Lower leg skin (tissue), 4 donors: ENCODE measurements around the gene PEX14. TPM values are rescaled to one million over a fixed set of nuclear protein-coding genes. Genes with fewer than 3 reads are reported as not detected.

Experiments used
- DNase-seq, 2 donors: peaks; one replicate each; pipeline ENCODE4 v3.0.0-alpha.2; 2019; ENCODE audit warnings: low spot score in 2 of 2
- H3K4me3 ChIP-seq: fragments of 200-600 bp; sonication (generic); 2 replicates; pipeline ENCODE4 v1.5.1; 2017; ENCODE audit warnings: mild to moderate bottlenecking, low read depth; ENCODE audit not compliant: poor library complexity, severe bottlenecking
- POLR2A ChIP-seq, 2 donors: fragments of 450-650 bp; IDR thresholded peaks; one replicate each; pipeline ENCODE4 v1.6.1; 2016 to 2017; ENCODE audit warnings: antibody characterized with exemption in 2 of 2, mild to moderate bottlenecking in 1 of 2, moderate library complexity in 1 of 2
- WGBS, 2 donors: methylation state at CpG; one replicate each; pipeline ENCODE4 v1.1.5; 2018; 5-methylcytosine and 5-hydroxymethylcytosine counted together
- intact Hi-C: fragments of 100-400 bp; cut with DNase I; formaldehyde crosslinking; loops from one replicate; pipeline ENCODE4 v1.15.0; 2023; ENCODE audit warnings: low total_unique reads
- total RNA-seq, 4 donors: library from RNA; depleted of rRNA; stranded (reverse); fragments of >200 nt; gene quantifications; one replicate each; pipeline ENCODE4 v1.1.0, GENCODE V29; 2016
- TF ChIP-seq, protein P1 (sequence below), 3 donors: fragments of 450-650 bp; IDR thresholded peaks; one replicate each; pipeline ENCODE4 v1.5.1; 2016; ENCODE audit warnings: antibody characterized with exemption in 3 of 3, mild to moderate bottlenecking in 3 of 3, moderate library complexity in 2 of 3

The PEX14 gene
- total RNA-seq, 4 donors from 2014 or later = 14.1 to 22.8 (median 18.9) TPM

DNA sequence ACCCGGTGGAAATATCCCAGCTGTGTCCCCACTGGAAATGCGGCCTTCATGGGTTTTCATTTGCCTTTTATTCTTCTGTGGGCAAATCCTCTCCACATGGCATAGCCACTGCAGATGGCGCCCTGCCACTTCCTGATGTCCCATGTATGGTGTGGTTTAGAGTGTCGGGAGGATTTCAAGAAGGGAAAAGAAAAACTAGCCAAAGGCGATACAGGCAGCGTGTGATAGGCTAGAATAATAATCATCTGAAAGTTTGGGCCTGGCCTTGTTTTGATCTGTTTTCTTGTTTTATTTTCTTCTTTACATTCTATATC, 123.6 kb downstream of the PEX14 start:
- 68 to 75% methylated on average over 6 of the region's 6 CpGs for WGBS, 2 donors

DNA sequence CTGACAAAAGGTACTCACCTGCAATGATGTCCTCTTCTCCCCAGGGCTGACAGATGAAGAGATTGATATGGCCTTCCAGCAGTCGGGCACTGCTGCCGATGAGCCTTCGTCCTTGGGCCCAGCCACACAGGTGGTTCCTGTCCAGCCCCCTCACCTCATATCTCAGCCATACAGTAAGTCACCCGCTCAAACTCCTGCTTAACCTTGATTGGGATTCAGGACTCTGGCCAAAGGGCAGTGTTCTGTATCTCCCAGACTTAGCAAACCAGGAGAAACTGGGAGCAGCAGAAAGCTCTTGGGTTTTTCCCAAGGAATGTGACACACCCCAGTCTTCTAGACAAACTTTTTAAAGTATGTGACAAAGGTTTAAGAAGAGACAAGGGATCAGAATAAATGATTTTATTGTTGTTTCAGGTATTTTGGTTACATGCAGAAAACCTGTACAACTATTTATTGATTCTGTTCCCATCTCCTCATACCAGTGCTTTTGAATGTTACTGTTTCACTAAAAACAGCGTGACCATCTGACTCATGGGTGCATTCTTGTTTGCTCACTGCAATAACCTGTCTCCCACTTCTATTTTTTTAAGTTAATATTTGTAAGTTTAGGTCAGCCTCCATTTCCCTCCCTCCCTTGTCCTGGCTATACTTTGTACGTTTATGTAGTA, 124.6 kb downstream of the PEX14 start:
- no peak for DNase-seq
- no peak overlapping the region for H3K4me3 ChIP-seq
- intact Hi-C loops = no loop called here
- TF ChIP-seq, protein P1, sequence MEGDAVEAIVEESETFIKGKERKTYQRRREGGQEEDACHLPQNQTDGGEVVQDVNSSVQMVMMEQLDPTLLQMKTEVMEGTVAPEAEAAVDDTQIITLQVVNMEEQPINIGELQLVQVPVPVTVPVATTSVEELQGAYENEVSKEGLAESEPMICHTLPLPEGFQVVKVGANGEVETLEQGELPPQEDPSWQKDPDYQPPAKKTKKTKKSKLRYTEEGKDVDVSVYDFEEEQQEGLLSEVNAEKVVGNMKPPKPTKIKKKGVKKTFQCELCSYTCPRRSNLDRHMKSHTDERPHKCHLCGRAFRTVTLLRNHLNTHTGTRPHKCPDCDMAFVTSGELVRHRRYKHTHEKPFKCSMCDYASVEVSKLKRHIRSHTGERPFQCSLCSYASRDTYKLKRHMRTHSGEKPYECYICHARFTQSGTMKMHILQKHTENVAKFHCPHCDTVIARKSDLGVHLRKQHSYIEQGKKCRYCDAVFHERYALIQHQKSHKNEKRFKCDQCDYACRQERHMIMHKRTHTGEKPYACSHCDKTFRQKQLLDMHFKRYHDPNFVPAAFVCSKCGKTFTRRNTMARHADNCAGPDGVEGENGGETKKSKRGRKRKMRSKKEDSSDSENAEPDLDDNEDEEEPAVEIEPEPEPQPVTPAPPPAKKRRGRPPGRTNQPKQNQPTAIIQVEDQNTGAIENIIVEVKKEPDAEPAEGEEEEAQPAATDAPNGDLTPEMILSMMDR (IDR thresholded peaks at IDR 0.05) = no peak
- no peak for TF ChIP-seq POLR2A (IDR thresholded peaks at IDR 0.05)
- 60 to 67% methylated on average over 6 of the region's 6 CpGs for WGBS, 2 donors

More for the DNA sequence above, 123.6 kb downstream of the PEX14 start:
- intact Hi-C loops = no loop called here
- H3K4me3 ChIP-seq = no peak overlapping the region
- TF ChIP-seq, protein P1 (IDR thresholded peaks at IDR 0.05) = no peak
- no peak for TF ChIP-seq POLR2A (IDR thresholded peaks at IDR 0.05)
- DNase-seq = no peak

DNA sequence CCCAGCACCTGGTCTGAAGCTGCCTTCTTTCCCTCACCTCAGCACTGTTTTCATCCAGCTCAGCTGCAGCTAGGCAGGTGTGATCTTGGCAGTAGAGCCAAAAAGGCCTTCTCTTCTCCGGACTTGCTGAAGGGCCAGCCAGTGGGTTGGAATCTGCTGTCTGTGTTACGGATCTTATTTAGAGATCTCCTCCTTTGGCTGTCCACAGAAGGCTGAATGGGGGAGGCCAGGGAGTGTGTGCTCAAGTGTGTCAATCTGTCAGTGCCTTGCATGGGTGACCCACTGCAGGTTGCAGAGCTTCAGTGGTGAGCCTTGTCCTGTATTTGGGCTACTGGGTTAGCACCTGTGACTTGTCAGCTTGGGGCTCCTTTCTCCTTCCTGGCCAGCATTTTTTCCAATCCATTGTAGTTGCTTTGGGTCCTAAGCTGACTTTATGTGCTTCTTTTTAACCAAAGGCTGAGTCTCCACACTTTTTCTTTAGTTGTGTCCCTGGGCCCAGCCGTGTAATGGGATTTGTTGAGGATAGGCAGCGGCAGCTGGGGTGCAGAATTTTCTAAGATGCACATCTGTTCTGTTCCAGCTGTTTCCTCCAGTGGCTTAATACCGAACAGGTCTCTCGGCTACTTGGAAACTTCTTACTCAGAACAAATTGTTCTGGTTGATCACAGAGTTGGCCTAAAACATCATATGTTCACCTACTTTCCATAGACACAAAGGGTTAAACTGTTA, 126.8 kb downstream of the PEX14 start:
- intact Hi-C loops = no loop called here
- no peak for TF ChIP-seq POLR2A (IDR thresholded peaks at IDR 0.05)
- TF ChIP-seq, protein P1 (IDR thresholded peaks at IDR 0.05) = no peak
- 83 to 84% methylated on average over 6 of the region's 6 CpGs for WGBS, 2 donors
- no peak overlapping the region for H3K4me3 ChIP-seq
- no peak for DNase-seq

DNA sequence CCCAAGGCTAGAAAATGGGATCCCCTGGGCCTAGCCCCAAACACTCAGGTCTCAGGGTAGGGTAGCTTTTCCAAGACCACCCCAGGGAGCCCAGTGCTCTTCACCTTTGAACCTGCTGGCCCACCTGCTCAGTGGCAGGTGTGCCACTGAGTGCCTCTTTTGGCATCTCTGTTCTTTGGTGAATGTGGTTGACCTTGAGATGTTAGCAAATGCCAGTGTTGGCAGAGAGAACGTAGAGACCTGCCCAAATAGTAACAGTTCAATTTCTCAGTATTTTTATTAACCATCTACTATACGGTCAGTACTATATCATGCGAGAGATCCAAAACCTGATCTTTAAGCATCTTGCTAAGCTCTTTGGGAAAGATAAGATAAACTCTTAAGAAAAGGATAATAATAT, 128.2 kb downstream of the PEX14 start:
- WGBS, 2 donors = 67 to 69% methylated on average over 3 of the region's 3 CpGs
- no peak for TF ChIP-seq POLR2A (IDR thresholded peaks at IDR 0.05)
- TF ChIP-seq, protein P1 (IDR thresholded peaks at IDR 0.05) = no peak
- H3K4me3 ChIP-seq = no peak overlapping the region
- no peak for DNase-seq
- intact Hi-C loops = no loop called here

DNA sequence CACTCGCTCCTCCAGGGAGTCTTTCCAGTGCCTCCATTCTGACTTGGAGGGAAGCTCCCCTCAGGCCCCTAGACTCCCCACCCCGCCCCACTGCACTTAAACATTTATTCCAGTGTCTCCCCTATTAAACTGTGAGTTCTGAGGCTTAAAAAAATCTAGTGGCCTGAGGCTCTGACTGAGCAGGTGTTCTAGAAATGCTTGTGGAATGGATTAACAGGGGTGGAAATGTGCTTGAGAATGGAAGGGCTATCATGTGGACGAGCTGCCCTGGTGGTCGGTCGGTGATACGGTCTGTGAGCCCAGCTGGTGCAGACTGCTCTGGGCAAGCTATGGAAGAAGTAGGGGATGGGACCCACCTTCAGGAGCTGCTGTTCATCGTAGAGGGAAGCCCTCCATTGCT, 130.2 kb downstream of the PEX14 start:
- intact Hi-C loops = no loop called here
- no peak for TF ChIP-seq POLR2A (IDR thresholded peaks at IDR 0.05)
- TF ChIP-seq, protein P1 (IDR thresholded peaks at IDR 0.05) = no peak

More for the DNA sequence above, 130.2 kb downstream of the PEX14 start:
- H3K4me3 ChIP-seq = no peak overlapping the region
- WGBS, 2 donors = 94 to 97% methylated on average over 7 of the region's 7 CpGs
- DNase-seq = no peak
